ENCODE measurements around the gene SYTL2. TPM values are rescaled to one million over a fixed set of nuclear protein-coding genes. Genes with fewer than 3 reads are reported as not detected.

The SYTL2 gene
- total and polyA plus RNA-seq, 2 experiments from 2014 or later: 3.4 to 7.2 TPM

GRCh38 chr11:85762226-85762625 lies 48.7 kb downstream of the SYTL2 start (continued):
- TF ChIP-seq CTCF (conservative IDR thresholded peaks at IDR 0.05; ENCODE audit: low read depth in 2 of 2) (no peak), JUNB (IDR thresholded peaks at IDR 0.05; ENCODE audit: unreplicated experiment) (no peak), CREB1 (CRISPR knock-in tag; IDR thresholded peaks at IDR 0.05; ENCODE audit: low read depth) (no peak)

- Histone ChIP-seq H3K4me2 (peak overlapping the region; percentile 11; the same call in 1 of the 2 replicates), H3K27ac (ENCODE audit: low read depth) (no peak overlapping the region), H3K9me2 (ENCODE audit: insufficient read depth) (peaks cover 3% of the 10 kb centered on the region; the same call in 1 of the 2 replicates), H3K4me3 (no peak overlapping the region), H2AFZ (0 out of 2 replicates have a peak overlapping the region, but pooled peaks have one; percentile 23), H4K20me1 (replicated peaks; ENCODE audit: insufficient read depth) (no peaks in the 10 kb centered on the region), H3K36me3 (ENCODE audit: insufficient read depth) (no peaks in the 10 kb centered on the region), H3F3A (replicated peaks; ENCODE audit: low read depth) (no peaks in the 10 kb centered on the region), H3K27me3 (ENCODE audit: insufficient read depth) (no peaks in the 10 kb centered on the region), H3K4me1 (ENCODE audit: insufficient read depth) (peaks cover 15% of the 10 kb centered on the region), H3K79me2 (replicated peaks; ENCODE audit: insufficient read depth) (no peaks in the 10 kb centered on the region)
- Mint-ChIP-seq H3K27ac (no peak overlapping the region), H3K36me3 (ENCODE audit: low read depth) (no peaks in the 10 kb centered on the region), H3K4me3 (no peak overlapping the region), H3K4me1 (peaks cover 9% of the 10 kb centered on the region; the same call in 2 of the 3 replicates), H3K27me3 (ENCODE audit: insufficient read depth, low read depth, poor library complexity) (no peaks in the 10 kb centered on the region), H3K9me3 (no peaks in the 10 kb centered on the region)
- ATAC-seq (peak; percentile 61), DNase-seq (ENCODE audit: low spot score) (peak; percentile 22)
- TF ChIP-seq NANOG (IDR thresholded peaks at IDR 0.05; ENCODE audit: borderline replicate concordance) (no peak), ZNF114 (CRISPR knock-in tag; IDR thresholded peaks at IDR 0.05) (no peak), JUNB (IDR thresholded peaks at IDR 0.05; ENCODE audit: unreplicated experiment) (no peak), ZNF331 (CRISPR knock-in tag; IDR thresholded peaks at IDR 0.05; ENCODE audit: low read depth) (no peak), ZNF462 (CRISPR knock-in tag; IDR thresholded peaks at IDR 0.05) (no peak), EZH2phosphoT487 (IDR thresholded peaks at IDR 0.05; ENCODE audit: unreplicated experiment) (no peak), POLR2AphosphoS5 (IDR thresholded peaks at IDR 0.05; ENCODE audit: low read depth) (no peak), STAT1 (IDR thresholded peaks at IDR 0.05; ENCODE audit: unreplicated experiment) (no peak), EZH2 (IDR thresholded peaks at IDR 0.05; ENCODE audit: low read depth, unreplicated experiment) (no peak), CTCF (conservative IDR thresholded peaks at IDR 0.05; ENCODE audit: low read depth in 2 of 2) (no peak), CREB1 (CRISPR knock-in tag; IDR thresholded peaks at IDR 0.05; ENCODE audit: low read depth) (no peak)
Observed at GRCh38 chr11:85759915-85760314, 51.0 kb downstream of the SYTL2 start.

Data from GM23338 (cell line).